ENCODE measurements around the gene TCEA2. TPM values are rescaled to one million over a fixed set of nuclear protein-coding genes. Genes with fewer than 3 reads are reported as not detected.

TCEA2 gene
- polyA plus RNA-seq, 1 donor from 2014 or later: 87.7 TPM

DNA sequence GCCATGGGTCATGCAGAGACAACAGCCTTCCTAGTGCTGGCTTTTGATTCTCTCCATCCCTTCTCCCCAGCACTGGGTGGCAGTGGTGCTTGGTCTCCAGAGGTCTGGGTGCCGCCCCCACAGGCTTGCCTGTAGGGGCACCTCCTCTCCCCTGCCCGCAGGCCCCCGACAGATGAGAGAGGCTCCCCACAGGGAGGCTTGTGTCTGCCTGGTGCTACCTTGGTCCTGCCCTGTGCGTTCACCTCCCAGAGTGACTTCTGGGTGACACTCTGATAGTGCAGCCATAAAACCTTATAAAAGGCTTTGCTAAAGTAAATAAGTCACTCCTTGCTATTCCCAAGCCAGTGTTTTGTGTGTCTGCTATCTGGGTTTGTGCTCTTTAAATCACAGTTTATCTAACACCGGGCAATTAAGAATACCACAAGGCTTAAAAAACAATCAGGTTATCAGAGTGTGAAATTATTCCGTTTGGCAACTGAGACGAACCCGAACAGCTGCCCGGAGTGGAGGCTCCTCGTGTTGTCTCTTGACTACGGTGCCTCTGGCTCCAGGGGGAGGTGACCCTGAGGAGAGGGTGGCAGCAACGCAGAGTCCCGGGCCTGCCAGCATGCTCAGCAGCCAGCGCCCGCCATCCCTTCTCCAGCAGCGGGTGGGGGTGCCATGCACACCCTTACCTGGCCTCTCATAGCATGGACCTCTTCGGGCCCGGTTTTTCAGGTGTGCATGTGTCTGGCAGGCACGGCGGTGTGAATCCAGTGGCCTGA lies 32.4 kb upstream of the TCEA2 start:
- Histone ChIP-seq H3K36me3 (ENCODE audit: insufficient read depth, low read length) (peaks cover 8% of the 10 kb centered on the region), H3K9me3 (ENCODE audit: low read length) (no peaks in the 10 kb centered on the region), H3K27me3 (ENCODE audit: insufficient read depth, low read depth, low read length) (no peaks in the 10 kb centered on the region), H2AFZ (ENCODE audit: low read depth, low read length) (no peak overlapping the region), H3K9me2 (ENCODE audit: insufficient read depth, low read length) (no peaks in the 10 kb centered on the region), H4K20me1 (ENCODE audit: insufficient read depth) (no peaks in the 10 kb centered on the region), H3K79me2 (replicated peaks; ENCODE audit: insufficient read depth, low read length) (no peaks in the 10 kb centered on the region), H3F3A (ENCODE audit: insufficient read depth, low read length, poor library complexity, severe bottlenecking) (no peaks in the 10 kb centered on the region), H3K9ac (ENCODE audit: low read length) (no peak overlapping the region), H3K4me3 (ENCODE audit: low read length) (no peak overlapping the region), H3K27ac (ENCODE audit: low read length) (no peak overlapping the region), H3K4me2 (ENCODE audit: low read length) (no peak overlapping the region)
- no peak for TF ChIP-seq TAF1 (IDR thresholded peaks at IDR 0.05; ENCODE audit: low read depth)
- TF ChIP-seq, protein P1, sequence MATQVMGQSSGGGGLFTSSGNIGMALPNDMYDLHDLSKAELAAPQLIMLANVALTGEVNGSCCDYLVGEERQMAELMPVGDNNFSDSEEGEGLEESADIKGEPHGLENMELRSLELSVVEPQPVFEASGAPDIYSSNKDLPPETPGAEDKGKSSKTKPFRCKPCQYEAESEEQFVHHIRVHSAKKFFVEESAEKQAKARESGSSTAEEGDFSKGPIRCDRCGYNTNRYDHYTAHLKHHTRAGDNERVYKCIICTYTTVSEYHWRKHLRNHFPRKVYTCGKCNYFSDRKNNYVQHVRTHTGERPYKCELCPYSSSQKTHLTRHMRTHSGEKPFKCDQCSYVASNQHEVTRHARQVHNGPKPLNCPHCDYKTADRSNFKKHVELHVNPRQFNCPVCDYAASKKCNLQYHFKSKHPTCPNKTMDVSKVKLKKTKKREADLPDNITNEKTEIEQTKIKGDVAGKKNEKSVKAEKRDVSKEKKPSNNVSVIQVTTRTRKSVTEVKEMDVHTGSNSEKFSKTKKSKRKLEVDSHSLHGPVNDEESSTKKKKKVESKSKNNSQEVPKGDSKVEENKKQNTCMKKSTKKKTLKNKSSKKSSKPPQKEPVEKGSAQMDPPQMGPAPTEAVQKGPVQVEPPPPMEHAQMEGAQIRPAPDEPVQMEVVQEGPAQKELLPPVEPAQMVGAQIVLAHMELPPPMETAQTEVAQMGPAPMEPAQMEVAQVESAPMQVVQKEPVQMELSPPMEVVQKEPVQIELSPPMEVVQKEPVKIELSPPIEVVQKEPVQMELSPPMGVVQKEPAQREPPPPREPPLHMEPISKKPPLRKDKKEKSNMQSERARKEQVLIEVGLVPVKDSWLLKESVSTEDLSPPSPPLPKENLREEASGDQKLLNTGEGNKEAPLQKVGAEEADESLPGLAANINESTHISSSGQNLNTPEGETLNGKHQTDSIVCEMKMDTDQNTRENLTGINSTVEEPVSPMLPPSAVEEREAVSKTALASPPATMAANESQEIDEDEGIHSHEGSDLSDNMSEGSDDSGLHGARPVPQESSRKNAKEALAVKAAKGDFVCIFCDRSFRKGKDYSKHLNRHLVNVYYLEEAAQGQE (IDR thresholded peaks at IDR 0.05; ENCODE audit: borderline replicate concordance): no peak
- TF ChIP-seq EZH2 (IDR thresholded peaks at IDR 0.05; ENCODE audit: borderline replicate concordance, insufficient read depth, low read length, poor library complexity, severe bottlenecking): no peak
- no peak for TF ChIP-seq RAD21 (conservative IDR thresholded peaks at IDR 0.05)
- TF ChIP-seq, protein P2, sequence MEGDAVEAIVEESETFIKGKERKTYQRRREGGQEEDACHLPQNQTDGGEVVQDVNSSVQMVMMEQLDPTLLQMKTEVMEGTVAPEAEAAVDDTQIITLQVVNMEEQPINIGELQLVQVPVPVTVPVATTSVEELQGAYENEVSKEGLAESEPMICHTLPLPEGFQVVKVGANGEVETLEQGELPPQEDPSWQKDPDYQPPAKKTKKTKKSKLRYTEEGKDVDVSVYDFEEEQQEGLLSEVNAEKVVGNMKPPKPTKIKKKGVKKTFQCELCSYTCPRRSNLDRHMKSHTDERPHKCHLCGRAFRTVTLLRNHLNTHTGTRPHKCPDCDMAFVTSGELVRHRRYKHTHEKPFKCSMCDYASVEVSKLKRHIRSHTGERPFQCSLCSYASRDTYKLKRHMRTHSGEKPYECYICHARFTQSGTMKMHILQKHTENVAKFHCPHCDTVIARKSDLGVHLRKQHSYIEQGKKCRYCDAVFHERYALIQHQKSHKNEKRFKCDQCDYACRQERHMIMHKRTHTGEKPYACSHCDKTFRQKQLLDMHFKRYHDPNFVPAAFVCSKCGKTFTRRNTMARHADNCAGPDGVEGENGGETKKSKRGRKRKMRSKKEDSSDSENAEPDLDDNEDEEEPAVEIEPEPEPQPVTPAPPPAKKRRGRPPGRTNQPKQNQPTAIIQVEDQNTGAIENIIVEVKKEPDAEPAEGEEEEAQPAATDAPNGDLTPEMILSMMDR (IDR thresholded peaks at IDR 0.05; ENCODE audit: poor library complexity, severe bottlenecking): no peak
- TF ChIP-seq SMC3 (conservative IDR thresholded peaks at IDR 0.05; ENCODE audit: poor library complexity): no peak

- Histone ChIP-seq H3K9ac (ENCODE audit: low read length) (no peak overlapping the region), H3K4me2 (ENCODE audit: low read length) (no peak overlapping the region), H3K36me3 (ENCODE audit: insufficient read depth, low read length) (peaks cover 6% of the 10 kb centered on the region), H3K79me2 (replicated peaks; ENCODE audit: insufficient read depth, low read length) (no peaks in the 10 kb centered on the region), H2AFZ (ENCODE audit: low read depth, low read length) (no peak overlapping the region), H3K4me3 (ENCODE audit: low read length) (no peak overlapping the region), H3K27me3 (ENCODE audit: insufficient read depth, low read depth, low read length) (peaks cover 1% of the 10 kb centered on the region), H3K27ac (ENCODE audit: low read length) (no peak overlapping the region), H3K9me2 (ENCODE audit: insufficient read depth, low read length) (no peaks in the 10 kb centered on the region), H3K9me3 (ENCODE audit: low read length) (no peaks in the 10 kb centered on the region), H3F3A (ENCODE audit: insufficient read depth, low read length, poor library complexity, severe bottlenecking) (no peaks in the 10 kb centered on the region), H4K20me1 (ENCODE audit: insufficient read depth) (no peaks in the 10 kb centered on the region)
- TF ChIP-seq EP300 (conservative IDR thresholded peaks at IDR 0.05; ENCODE audit: poor library complexity, severe bottlenecking) (no peak), EZH2 (IDR thresholded peaks at IDR 0.05; ENCODE audit: borderline replicate concordance, insufficient read depth, low read length, poor library complexity, severe bottlenecking) (no peak), RAD21 (conservative IDR thresholded peaks at IDR 0.05) (no peak), TAF1 (IDR thresholded peaks at IDR 0.05; ENCODE audit: low read depth) (no peak), POLR2AphosphoS5 (IDR thresholded peaks at IDR 0.05) (no peak), MXI1 (conservative IDR thresholded peaks at IDR 0.05; ENCODE audit: poor library complexity, severe bottlenecking) (no peak), SMC3 (conservative IDR thresholded peaks at IDR 0.05; ENCODE audit: poor library complexity) (no peak)
- TF ChIP-seq, protein P2 (IDR thresholded peaks at IDR 0.05; ENCODE audit: poor library complexity, severe bottlenecking): no peak
- TF ChIP-seq, protein P1 (IDR thresholded peaks at IDR 0.05; ENCODE audit: borderline replicate concordance): no peak
These were observed 31.1 kb upstream of the TCEA2 start for GRCh38 chr20:64031822-64032314.
